ENCODE data around the gene ODAD4. TPM values are rescaled to one million over a fixed set of nuclear protein-coding genes. Genes with fewer than 3 reads are reported as not detected.

Gene ODAD4
- polyA plus RNA-seq, 3 donors = 0.04 to 0.28 (median 0.23) TPM

GRCh38 chr17:41891135-41892020 is 39.0 kb upstream of the ODAD4 start:
- Mint-ChIP-seq H3K4me3 (no peak overlapping the region), H3K27ac (peak overlapping the region in 5 of 7 donors; percentile 18 to 73 (median 42))
- intact Hi-C loops (cut with micrococcal nuclease) = no loop called here

GRCh38 chr17:41892021-41892376 is 38.4 kb upstream of the ODAD4 start:
- H3K36me3 Mint-ChIP-seq = peaks cover 73 to 98% of the 10 kb centered on the region in 2 donors

More at GRCh38 chr17:41891135-41892020, 39.0 kb upstream of the ODAD4 start:
- no peaks in the 10 kb centered on the region for H4K20me1 ChIP-seq (ENCODE audit: insufficient read depth, low read length)
- H3K4me2 ChIP-seq (replicated peaks; ENCODE audit: extremely low read depth, low read length, poor library complexity, severe bottlenecking) = no peak overlapping the region
- no peaks in the 10 kb centered on the region for H3K9me3 Mint-ChIP-seq
- no peaks in the 10 kb centered on the region for H3K9me3 ChIP-seq (replicated peaks in 1 of 2; ENCODE audit: control insufficient read depth in 1 of 2, insufficient read depth in 1 of 2, low read length in 2 of 2)
- peaks cover 0 to 3% (median 0%) of the 10 kb centered on the region in 3 donors for H3K27me3 Mint-ChIP-seq (ENCODE audit: low read depth in 3 of 3)
- TF ChIP-seq, protein P1, sequence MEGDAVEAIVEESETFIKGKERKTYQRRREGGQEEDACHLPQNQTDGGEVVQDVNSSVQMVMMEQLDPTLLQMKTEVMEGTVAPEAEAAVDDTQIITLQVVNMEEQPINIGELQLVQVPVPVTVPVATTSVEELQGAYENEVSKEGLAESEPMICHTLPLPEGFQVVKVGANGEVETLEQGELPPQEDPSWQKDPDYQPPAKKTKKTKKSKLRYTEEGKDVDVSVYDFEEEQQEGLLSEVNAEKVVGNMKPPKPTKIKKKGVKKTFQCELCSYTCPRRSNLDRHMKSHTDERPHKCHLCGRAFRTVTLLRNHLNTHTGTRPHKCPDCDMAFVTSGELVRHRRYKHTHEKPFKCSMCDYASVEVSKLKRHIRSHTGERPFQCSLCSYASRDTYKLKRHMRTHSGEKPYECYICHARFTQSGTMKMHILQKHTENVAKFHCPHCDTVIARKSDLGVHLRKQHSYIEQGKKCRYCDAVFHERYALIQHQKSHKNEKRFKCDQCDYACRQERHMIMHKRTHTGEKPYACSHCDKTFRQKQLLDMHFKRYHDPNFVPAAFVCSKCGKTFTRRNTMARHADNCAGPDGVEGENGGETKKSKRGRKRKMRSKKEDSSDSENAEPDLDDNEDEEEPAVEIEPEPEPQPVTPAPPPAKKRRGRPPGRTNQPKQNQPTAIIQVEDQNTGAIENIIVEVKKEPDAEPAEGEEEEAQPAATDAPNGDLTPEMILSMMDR (IDR thresholded peaks at IDR 0.05) = no peak
- no peak overlapping the region for H2AFZ ChIP-seq (ENCODE audit: insufficient read depth, low read depth, low read length, poor library complexity, severe bottlenecking)
- H3K27ac ChIP-seq (ENCODE audit: low read depth in 1 of 2, low read length in 2 of 2) = no peak overlapping the region
- no peaks in the 10 kb centered on the region for H3K4me1 ChIP-seq (ENCODE audit: control insufficient read depth in 1 of 2, insufficient read depth in 2 of 2, low read length in 2 of 2)
- peaks cover 84 to 95% of the 10 kb centered on the region in 2 donors for H3K36me3 ChIP-seq (replicated peaks in 1 of 2; ENCODE audit: control insufficient read depth in 1 of 2, insufficient read depth in 2 of 2, low read length in 2 of 2)
- peaks cover 71 to 98% of the 10 kb centered on the region in 2 donors for H3K36me3 Mint-ChIP-seq
- no peak overlapping the region for H3K9ac ChIP-seq (ENCODE audit: insufficient read depth, low read length, poor library complexity, severe bottlenecking)
- H3K79me2 ChIP-seq (ENCODE audit: insufficient read depth, low read length) = no peaks in the 10 kb centered on the region
- H3K4me3 ChIP-seq (replicated peaks in 1 of 3; ENCODE audit: low read depth in 2 of 3, low read length in 3 of 3) = no peak overlapping the region
- no peaks in the 10 kb centered on the region for H3K4me1 Mint-ChIP-seq
- no peaks in the 10 kb centered on the region for H3K27me3 ChIP-seq (ENCODE audit: control insufficient read depth in 2 of 2, insufficient read depth in 2 of 2, low read length in 2 of 2)
- no peak for DNase-seq
- 100% methylated on average over 3 of the region's 7 CpGs for WGBS (ENCODE audit: insufficient coverage)

More at GRCh38 chr17:41892021-41892376, 38.4 kb upstream of the ODAD4 start:
- H3K4me3 Mint-ChIP-seq = no peak overlapping the region
- H3K27me3 ChIP-seq (ENCODE audit: control insufficient read depth in 2 of 2, insufficient read depth in 2 of 2, low read length in 2 of 2) = no peaks in the 10 kb centered on the region
- no peaks in the 10 kb centered on the region for H3K9me3 Mint-ChIP-seq
- no peaks in the 10 kb centered on the region for H3K79me2 ChIP-seq (ENCODE audit: insufficient read depth, low read length)
- no peak overlapping the region for H3K4me2 ChIP-seq (replicated peaks; ENCODE audit: extremely low read depth, low read length, poor library complexity, severe bottlenecking)
- H3K4me3 ChIP-seq (replicated peaks in 1 of 3; ENCODE audit: low read depth in 2 of 3, low read length in 3 of 3) = no peak overlapping the region
- H2AFZ ChIP-seq (ENCODE audit: insufficient read depth, low read depth, low read length, poor library complexity, severe bottlenecking) = no peak overlapping the region
- H3K27ac Mint-ChIP-seq = peak overlapping the region in 4 of 7 donors; percentile 18 to 73 (median 44)
- no peak for DNase-seq
- no peak overlapping the region for H3K27ac ChIP-seq (ENCODE audit: low read depth in 1 of 2, low read length in 2 of 2)
- peaks cover 85 to 95% of the 10 kb centered on the region in 2 donors for H3K36me3 ChIP-seq (replicated peaks in 1 of 2; ENCODE audit: control insufficient read depth in 1 of 2, insufficient read depth in 2 of 2, low read length in 2 of 2)
- no peaks in the 10 kb centered on the region for H3K4me1 Mint-ChIP-seq
- 100% methylated on average over 4 of the region's 4 CpGs for WGBS (ENCODE audit: insufficient coverage)
- H3K4me1 ChIP-seq (ENCODE audit: control insufficient read depth in 1 of 2, insufficient read depth in 2 of 2, low read length in 2 of 2) = no peaks in the 10 kb centered on the region
- H4K20me1 ChIP-seq (ENCODE audit: insufficient read depth, low read length) = no peaks in the 10 kb centered on the region
- H3K9ac ChIP-seq (ENCODE audit: insufficient read depth, low read length, poor library complexity, severe bottlenecking) = no peak overlapping the region
- H3K27me3 Mint-ChIP-seq (ENCODE audit: low read depth in 3 of 3) = peaks cover 0 to 3% (median 0%) of the 10 kb centered on the region in 3 donors
- TF ChIP-seq, protein P1 (IDR thresholded peaks at IDR 0.05) = no peak
- no peaks in the 10 kb centered on the region for H3K9me3 ChIP-seq (replicated peaks in 1 of 2; ENCODE audit: control insufficient read depth in 1 of 2, insufficient read depth in 1 of 2, low read length in 2 of 2)
- intact Hi-C loops (cut with micrococcal nuclease) = no loop called here

Measured in CD14-positive monocyte (primary cell).